ENCODE results near the gene DSE. TPM values are rescaled to one million over a fixed set of nuclear protein-coding genes. Genes with fewer than 3 reads are reported as not detected.

Gene DSE
- total RNA-seq, 3 donors from 2014 or later (not counting 1 experiment from before 2014, with no cell fraction given) = 7.4 to 9.6 (median 7.6) TPM

DNA sequence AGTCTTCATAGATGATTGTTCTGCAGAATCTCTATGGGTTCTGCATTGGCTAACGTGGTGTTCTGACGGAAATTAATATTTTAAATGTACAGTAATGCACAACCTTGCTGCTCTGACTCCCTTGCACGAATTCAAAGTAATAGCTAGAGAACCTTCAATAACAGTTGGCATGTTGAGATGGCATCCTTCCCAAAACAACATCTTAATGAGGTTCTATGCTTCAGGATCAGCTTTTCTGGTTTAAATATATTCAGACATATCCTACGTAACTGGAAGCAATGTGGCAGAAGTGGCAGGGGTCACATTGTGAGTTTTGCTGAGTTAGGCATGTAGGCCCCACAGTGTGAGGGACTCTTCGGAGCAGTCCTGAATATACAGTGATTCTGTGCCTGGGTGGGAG lies 25.7 kb downstream of the DSE start:
- H3K4me3 Mint-ChIP-seq = no peak overlapping the region
- H3K27ac ChIP-seq (ENCODE audit: low read length) = no peak overlapping the region
- H3K4me1 ChIP-seq (ENCODE audit: control insufficient read depth, insufficient read depth, low read length) = peaks cover 10% of the 10 kb centered on the region
- H3K36me3 Mint-ChIP-seq = no peaks in the 10 kb centered on the region
- TF ChIP-seq, protein P1, sequence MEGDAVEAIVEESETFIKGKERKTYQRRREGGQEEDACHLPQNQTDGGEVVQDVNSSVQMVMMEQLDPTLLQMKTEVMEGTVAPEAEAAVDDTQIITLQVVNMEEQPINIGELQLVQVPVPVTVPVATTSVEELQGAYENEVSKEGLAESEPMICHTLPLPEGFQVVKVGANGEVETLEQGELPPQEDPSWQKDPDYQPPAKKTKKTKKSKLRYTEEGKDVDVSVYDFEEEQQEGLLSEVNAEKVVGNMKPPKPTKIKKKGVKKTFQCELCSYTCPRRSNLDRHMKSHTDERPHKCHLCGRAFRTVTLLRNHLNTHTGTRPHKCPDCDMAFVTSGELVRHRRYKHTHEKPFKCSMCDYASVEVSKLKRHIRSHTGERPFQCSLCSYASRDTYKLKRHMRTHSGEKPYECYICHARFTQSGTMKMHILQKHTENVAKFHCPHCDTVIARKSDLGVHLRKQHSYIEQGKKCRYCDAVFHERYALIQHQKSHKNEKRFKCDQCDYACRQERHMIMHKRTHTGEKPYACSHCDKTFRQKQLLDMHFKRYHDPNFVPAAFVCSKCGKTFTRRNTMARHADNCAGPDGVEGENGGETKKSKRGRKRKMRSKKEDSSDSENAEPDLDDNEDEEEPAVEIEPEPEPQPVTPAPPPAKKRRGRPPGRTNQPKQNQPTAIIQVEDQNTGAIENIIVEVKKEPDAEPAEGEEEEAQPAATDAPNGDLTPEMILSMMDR (IDR thresholded peaks at IDR 0.05) = no peak
- DNase-seq (no peak), ATAC-seq (no peak)
- H3K4me3 ChIP-seq (ENCODE audit: low read length) = no peak overlapping the region
- peaks cover 11 to 13% of the 10 kb centered on the region in 2 donors for H3K4me1 Mint-ChIP-seq
- no peaks in the 10 kb centered on the region for H3K9me3 ChIP-seq (ENCODE audit: control insufficient read depth, insufficient read depth, low read length)
- no peak overlapping the region for H3K27ac Mint-ChIP-seq
- H3K9me3 Mint-ChIP-seq = no peaks in the 10 kb centered on the region
- H3K36me3 ChIP-seq (ENCODE audit: control insufficient read depth, insufficient read depth, low read length) = no peaks in the 10 kb centered on the region
- no peaks in the 10 kb centered on the region for H3K27me3 ChIP-seq (ENCODE audit: control insufficient read depth, insufficient read depth, low read length)
- no peaks in the 10 kb centered on the region for H3K27me3 Mint-ChIP-seq (ENCODE audit: low read depth in 2 of 2)
- 88% methylated on average over 5 of the region's 5 CpGs for WGBS (ENCODE audit: insufficient coverage)
- intact Hi-C loops (cut with micrococcal nuclease) = no loop called here

DNA sequence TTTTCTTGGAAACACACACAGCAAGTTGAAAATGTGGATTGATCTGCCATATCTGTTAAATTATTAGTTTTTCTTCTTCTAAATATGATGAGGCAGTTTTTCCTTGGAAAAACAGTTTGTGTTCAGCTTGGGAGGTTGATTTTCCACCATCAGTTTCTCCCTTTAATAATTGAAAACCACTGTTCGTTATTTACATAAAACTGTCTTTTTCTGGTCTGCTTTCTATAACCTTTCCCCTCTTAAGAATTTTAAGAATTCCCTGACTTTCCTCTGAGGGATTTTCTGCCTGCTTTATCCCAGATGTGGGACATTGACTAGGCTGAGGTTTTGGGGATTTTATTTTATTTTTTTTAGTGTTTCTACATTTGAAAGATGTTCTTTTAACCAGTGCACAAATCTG lies 27.2 kb downstream of the DSE start:
- H3K27me3 Mint-ChIP-seq (ENCODE audit: low read depth in 2 of 2) = no peaks in the 10 kb centered on the region
- no CpG with 5 or more reads among the region's 1 CpG for WGBS (ENCODE audit: insufficient coverage)
- Histone ChIP-seq H3K27ac (ENCODE audit: low read length) (no peak overlapping the region), H3K27me3 (ENCODE audit: control insufficient read depth, insufficient read depth, low read length) (no peaks in the 10 kb centered on the region), H3K4me3 (ENCODE audit: low read length) (no peak overlapping the region), H3K9me3 (ENCODE audit: control insufficient read depth, insufficient read depth, low read length) (no peaks in the 10 kb centered on the region), H3K36me3 (ENCODE audit: control insufficient read depth, insufficient read depth, low read length) (no peaks in the 10 kb centered on the region), H3K4me1 (ENCODE audit: control insufficient read depth, insufficient read depth, low read length) (peaks cover under 1% of the 10 kb centered on the region)
- no peak overlapping the region for H3K27ac Mint-ChIP-seq
- intact Hi-C loops (cut with micrococcal nuclease) = no loop called here
- H3K36me3 Mint-ChIP-seq = no peaks in the 10 kb centered on the region
- no peak for DNase-seq
- H3K4me1 Mint-ChIP-seq = peaks cover under 1 to 3% of the 10 kb centered on the region in 2 donors
- no peak overlapping the region for H3K4me3 Mint-ChIP-seq
- H3K9me3 Mint-ChIP-seq = no peaks in the 10 kb centered on the region
- TF ChIP-seq, protein P1 (IDR thresholded peaks at IDR 0.05) = no peak
- no peak for ATAC-seq

DNA sequence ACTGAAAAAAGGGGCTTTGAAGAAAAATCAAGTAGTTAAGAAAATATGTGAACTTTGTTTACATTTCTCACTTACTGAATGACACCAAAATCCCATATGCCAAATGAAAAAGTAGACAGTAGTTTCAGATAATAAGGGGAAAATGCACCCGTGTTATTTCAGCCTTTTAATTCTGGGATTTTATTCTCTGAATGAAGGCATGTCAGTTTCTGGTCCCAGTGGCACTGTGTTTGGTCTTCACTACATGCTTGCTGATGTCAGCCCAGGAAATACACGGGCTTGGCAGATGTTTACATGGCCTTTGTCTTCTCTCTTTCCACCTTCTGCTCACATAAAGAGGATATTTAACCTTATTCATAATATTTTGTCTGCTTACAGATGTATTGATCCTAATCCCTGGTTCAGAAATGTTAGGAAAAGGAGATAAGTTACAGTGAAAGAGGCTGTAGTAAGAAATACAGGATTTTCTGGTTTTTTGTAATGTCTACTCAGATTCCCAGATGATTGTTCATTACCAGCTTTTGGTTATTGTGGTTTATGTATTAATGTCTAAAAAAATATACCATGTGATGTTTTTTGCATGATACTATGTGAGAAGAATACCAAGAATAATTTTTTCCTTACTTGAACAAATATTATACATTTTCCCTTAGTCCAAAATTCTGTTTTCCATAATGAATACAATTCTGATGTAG lies 27.7 kb downstream of the DSE start:
- no peaks in the 10 kb centered on the region for H3K4me1 ChIP-seq (ENCODE audit: control insufficient read depth, insufficient read depth, low read length)
- ATAC-seq = no peak
- no peak for DNase-seq
- no peak overlapping the region for H3K4me3 ChIP-seq (ENCODE audit: low read length)
- H3K36me3 Mint-ChIP-seq = no peaks in the 10 kb centered on the region
- H3K27me3 Mint-ChIP-seq (ENCODE audit: low read depth in 2 of 2) = no peaks in the 10 kb centered on the region
- H3K27me3 ChIP-seq (ENCODE audit: control insufficient read depth, insufficient read depth, low read length) = no peaks in the 10 kb centered on the region
- no peak overlapping the region for H3K4me3 Mint-ChIP-seq
- WGBS (ENCODE audit: insufficient coverage) = 73% methylated on average over 2 of the region's 2 CpGs
- intact Hi-C loops (cut with micrococcal nuclease) = no loop called here
- no peaks in the 10 kb centered on the region for H3K4me1 Mint-ChIP-seq
- no peak overlapping the region for H3K27ac ChIP-seq (ENCODE audit: low read length)
- H3K9me3 ChIP-seq (ENCODE audit: control insufficient read depth, insufficient read depth, low read length) = no peaks in the 10 kb centered on the region
- no peaks in the 10 kb centered on the region for H3K36me3 ChIP-seq (ENCODE audit: control insufficient read depth, insufficient read depth, low read length)
- TF ChIP-seq, protein P1 (IDR thresholded peaks at IDR 0.05) = no peak
- no peaks in the 10 kb centered on the region for H3K9me3 Mint-ChIP-seq
- H3K27ac Mint-ChIP-seq = no peak overlapping the region

DNA sequence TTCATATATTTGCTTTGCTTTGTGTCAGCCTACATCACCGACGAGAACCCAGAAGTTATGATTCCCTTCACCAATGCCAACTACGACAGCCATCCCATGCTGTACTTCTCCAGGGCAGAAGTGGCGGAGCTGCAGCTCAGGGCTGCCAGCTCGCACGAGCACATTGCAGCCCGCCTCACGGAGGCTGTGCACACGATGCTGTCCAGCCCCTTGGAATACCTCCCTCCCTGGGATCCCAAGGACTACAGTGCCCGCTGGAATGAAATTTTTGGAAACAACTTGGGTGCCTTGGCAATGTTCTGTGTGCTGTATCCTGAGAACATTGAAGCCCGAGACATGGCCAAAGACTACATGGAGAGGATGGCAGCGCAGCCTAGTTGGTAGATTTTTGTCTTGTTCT lies 28.5 kb downstream of the DSE start:
- H3K27ac Mint-ChIP-seq = no peak overlapping the region
- WGBS (ENCODE audit: insufficient coverage) = 96% methylated on average over 12 of the region's 12 CpGs
- intact Hi-C loops (cut with micrococcal nuclease) = no loop called here
- H3K4me3 Mint-ChIP-seq = no peak overlapping the region
- Histone ChIP-seq H3K27me3 (ENCODE audit: control insufficient read depth, insufficient read depth, low read length) (no peaks in the 10 kb centered on the region), H3K4me3 (ENCODE audit: low read length) (no peak overlapping the region), H3K9me3 (ENCODE audit: control insufficient read depth, insufficient read depth, low read length) (no peaks in the 10 kb centered on the region), H3K4me1 (ENCODE audit: control insufficient read depth, insufficient read depth, low read length) (no peaks in the 10 kb centered on the region), H3K36me3 (ENCODE audit: control insufficient read depth, insufficient read depth, low read length) (no peaks in the 10 kb centered on the region), H3K27ac (ENCODE audit: low read length) (no peak overlapping the region)
- H3K4me1 Mint-ChIP-seq = no peaks in the 10 kb centered on the region
- DNase-seq = no peak
- H3K36me3 Mint-ChIP-seq = no peaks in the 10 kb centered on the region
- TF ChIP-seq, protein P1 (IDR thresholded peaks at IDR 0.05) = no peak
- H3K9me3 Mint-ChIP-seq = no peaks in the 10 kb centered on the region
- H3K27me3 Mint-ChIP-seq (ENCODE audit: low read depth in 2 of 2) = no peaks in the 10 kb centered on the region
- ATAC-seq = no peak
